GM23248 (cell line): ENCODE results near the gene HBQ1.

Experiments
- EZH2 ChIP-seq: fragments of 200-600 bp; sonication (generic); IDR thresholded peaks from 2 replicates; pipeline ENCODE4 v1.6.1; 2018; ENCODE audit warnings: antibody characterized with exemption, mild to moderate bottlenecking; ENCODE audit not compliant: insufficient read depth, poor library complexity, severe bottlenecking
- EZH2phosphoT487 ChIP-seq: fragments of 200-600 bp; sonication (generic); IDR thresholded peaks from 2 replicates; pipeline ENCODE4 v1.6.1; 2018; ENCODE audit warnings: antibody characterized with exemption, moderate library complexity, mild to moderate bottlenecking, low read depth; ENCODE audit not compliant: insufficient read depth

DNA sequence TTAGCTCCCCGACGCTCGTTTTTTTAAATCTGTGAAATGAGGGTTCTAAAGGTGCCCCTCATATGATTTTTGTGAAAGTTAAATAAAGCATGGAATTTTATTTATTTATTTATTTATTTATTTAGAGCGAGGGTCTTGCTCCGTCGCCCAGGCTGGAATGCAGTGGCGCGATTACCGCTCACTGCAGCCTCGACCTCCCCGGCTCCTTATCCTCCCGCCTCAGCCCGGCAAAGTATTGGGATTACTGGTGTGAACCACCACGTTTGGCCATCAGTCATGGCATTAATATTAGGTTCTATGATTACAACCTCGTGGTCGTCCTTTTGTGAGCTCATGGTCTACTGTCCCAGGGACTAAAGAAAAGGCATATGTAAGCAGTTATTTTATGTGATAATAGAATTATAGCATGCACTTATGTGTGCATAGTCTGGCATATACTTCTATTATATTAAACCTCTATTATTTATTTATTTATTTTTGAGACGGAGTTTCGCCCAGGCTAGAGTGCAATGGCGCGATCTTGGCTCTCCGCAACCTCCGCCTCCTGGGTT, 49.5 kb downstream of the HBQ1 start:
- no peak for TF ChIP-seq EZH2
- no peak for TF ChIP-seq EZH2phosphoT487
